DMS 273 treated with DMSO at 0.1 percent for 48 hours (cell line): Measurements from ENCODE around the gene MAP3K14.
"Not testable (repeated sequence)": the region's sequence is repeated elsewhere in the genome, so short reads cannot be mapped to it uniquely, and the experiment has no call there.

ENCODE experiments used
- DNase-seq: peaks from one replicate; lab custom pipeline; 2025; lab: John Stamatoyannopoulos, UW

MAP3K14 gene

GRCh38 chr17:45315648-45316433 lies 979 bp downstream of the MAP3K14 start:
- DNase-seq: no peak

- DNase-seq: no peak
These were observed 1.8 kb downstream of the MAP3K14 start for GRCh38 chr17:45314741-45315647.

GRCh38 chr17:45313996-45314740 lies 2.7 kb downstream of the MAP3K14 start:
- no peak for DNase-seq

GRCh38 chr17:45313421-45313771 lies 3.4 kb downstream of the MAP3K14 start:
- DNase-seq: no peak

GRCh38 chr17:45312477-45313420 lies 4.1 kb downstream of the MAP3K14 start:
- no peak for DNase-seq

GRCh38 chr17:45311760-45312476 lies 4.9 kb downstream of the MAP3K14 start:
- DNase-seq: no peak

- no peak for DNase-seq
These were observed 5.4 kb downstream of the MAP3K14 start for GRCh38 chr17:45311401-45311759.

- no peak for DNase-seq
These were observed 6.2 kb downstream of the MAP3K14 start for GRCh38 chr17:45310380-45311324.

GRCh38 chr17:45309400-45309799 lies 7.4 kb downstream of the MAP3K14 start:
- DNase-seq: no peak

GRCh38 chr17:45308840-45309239 lies 8.0 kb downstream of the MAP3K14 start:
- no peak for DNase-seq

GRCh38 chr17:45308016-45308365 lies 8.8 kb downstream of the MAP3K14 start:
- no peak for DNase-seq

GRCh38 chr17:45307290-45308015 lies 9.4 kb downstream of the MAP3K14 start:
- no peak for DNase-seq

- DNase-seq: no peak
These were observed 10.2 kb downstream of the MAP3K14 start for GRCh38 chr17:45306623-45307022.

- no peak for DNase-seq
These were observed 10.7 kb downstream of the MAP3K14 start for GRCh38 chr17:45306094-45306493.

- DNase-seq: no peak
These were observed 11.2 kb downstream of the MAP3K14 start for GRCh38 chr17:45305530-45306087.

- DNase-seq: no peak
These were observed 14.1 kb downstream of the MAP3K14 start for GRCh38 chr17:45302649-45303173.

- not testable (repeated sequence) for DNase-seq
These were observed 14.6 kb downstream of the MAP3K14 start for GRCh38 chr17:45302220-45302619.

GRCh38 chr17:45301674-45302073 lies 15.1 kb downstream of the MAP3K14 start:
- no peak for DNase-seq
